ENCODE data around the gene CBR3.

DNA sequence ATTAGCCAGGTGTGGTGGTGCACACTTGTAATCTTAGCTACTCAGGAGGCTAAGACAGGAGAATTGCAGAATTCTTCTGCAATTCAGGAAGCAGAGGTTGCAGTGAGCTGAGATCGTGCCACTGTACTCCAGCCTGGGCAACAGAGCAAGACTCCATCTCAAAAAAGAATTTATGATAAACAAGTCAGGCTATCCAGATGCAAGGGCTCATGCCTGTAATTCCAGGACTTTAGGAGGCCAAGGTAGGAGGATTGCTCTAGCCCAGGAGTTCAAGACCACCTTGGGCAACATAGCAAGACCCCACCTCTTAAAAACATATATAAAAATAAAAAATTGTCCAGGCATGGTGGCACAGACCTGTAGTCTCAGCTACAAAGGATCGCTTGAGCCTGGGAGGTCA lies 10.5 kb upstream of the CBR3 start:
- no peak for TF ChIP-seq POLR2AphosphoS5 (IDR thresholded peaks at IDR 0.05; ENCODE audit: borderline replicate concordance, low read depth, low read length)
- no peak for TF ChIP-seq EZH2 (IDR thresholded peaks at IDR 0.05)
- TF ChIP-seq FOXP2 (optimal IDR thresholded peaks at IDR 0.05; ENCODE audit: control extremely low read depth, extremely low read length, insufficient read depth), result no peak
